Astrocyte (in vitro differentiated cells and primary cell): ENCODE measurements around the gene PPP1R15A. TPM values are rescaled to one million over a fixed set of nuclear protein-coding genes. Genes with fewer than 3 reads are reported as not detected.
"Not testable (repeated sequence)": the region's sequence is repeated elsewhere in the genome, so short reads cannot be mapped to it uniquely, and the experiment has no call there.

Experiments used
- DNase-seq: peaks from one replicate; pipeline ENCODE4 v3.0.0-alpha.2; 2010; ENCODE audit warnings: low read depth
- FAIRE-seq: peaks from 2 replicates; lab custom pipeline; 2011; peaks lifted over from hg19 to GRCh38; lab: Jason Lieb, UNC
- H2AFZ ChIP-seq: 2 replicates; pipeline ENCODE4 v1.6.0; 2012; ENCODE audit warnings: low read depth, low read length, inconsistent platforms
- H3K27ac ChIP-seq: 2 replicates; pipeline ENCODE4 v1.5.1; 2011; ENCODE audit warnings: low read depth, low read length, inconsistent platforms
- H3K27me3 ChIP-seq: 2 replicates; pipeline ENCODE4 v1.6.0; 2011; ENCODE audit warnings: low read length, inconsistent platforms; ENCODE audit not compliant: insufficient read depth
- H3K36me3 ChIP-seq: 2 replicates; pipeline ENCODE4 v1.5.1; 2011; ENCODE audit warnings: low read length, inconsistent platforms; ENCODE audit not compliant: insufficient read depth
- H3K4me1 ChIP-seq: 2 replicates; pipeline ENCODE4 v1.5.1; 2011; ENCODE audit warnings: low read length, inconsistent platforms; ENCODE audit not compliant: insufficient read depth
- H3K4me2 ChIP-seq: 2 replicates; pipeline ENCODE4 v1.6.0; 2012; ENCODE audit warnings: low read length, inconsistent platforms
- H3K4me3 ChIP-seq: 2 replicates; pipeline ENCODE4 v1.5.1; 2011; ENCODE audit warnings: low read depth, mild to moderate bottlenecking, low read length, inconsistent platforms; ENCODE audit not compliant: insufficient read depth
- H3K79me2 ChIP-seq: 2 replicates; pipeline ENCODE4 v1.6.0; 2012; ENCODE audit warnings: mild to moderate bottlenecking, low read length, inconsistent platforms; ENCODE audit not compliant: insufficient read depth
- H3K9ac ChIP-seq: 2 replicates; pipeline ENCODE4 v1.6.0; 2012; ENCODE audit warnings: mild to moderate bottlenecking, low read length, inconsistent platforms
- H3K9me3 ChIP-seq: 2 replicates; pipeline ENCODE4 v1.5.1; 2012; ENCODE audit warnings: low read depth, mild to moderate bottlenecking, low read length, inconsistent platforms; ENCODE audit not compliant: insufficient read depth
- H4K20me1 ChIP-seq: 2 replicates; pipeline ENCODE4 v1.6.0; 2012; ENCODE audit warnings: low read length, inconsistent platforms; ENCODE audit not compliant: insufficient read depth
- H3K27ac Mint-ChIP-seq: one replicate; pipeline ENCODE4 v1.8.0; 2021; ENCODE audit warnings: mild to moderate bottlenecking, mixed read lengths; ENCODE audit not compliant: unreplicated experiment
- H3K27me3 Mint-ChIP-seq: one replicate; pipeline ENCODE4 v1.8.0; 2021; ENCODE audit warnings: low read depth, mixed read lengths; ENCODE audit not compliant: unreplicated experiment
- H3K36me3 Mint-ChIP-seq: one replicate; pipeline ENCODE4 v1.8.0; 2021; ENCODE audit warnings: low read depth, mixed read lengths; ENCODE audit not compliant: unreplicated experiment
- H3K4me1 Mint-ChIP-seq: one replicate; pipeline ENCODE4 v1.8.0; 2021; ENCODE audit warnings: low read depth, mixed read lengths; ENCODE audit not compliant: unreplicated experiment
- H3K4me3 Mint-ChIP-seq: one replicate; pipeline ENCODE4 v1.8.0; 2021; ENCODE audit warnings: mild to moderate bottlenecking, moderate library complexity, mixed read lengths; ENCODE audit not compliant: unreplicated experiment
- H3K9me3 Mint-ChIP-seq: one replicate; pipeline ENCODE4 v1.8.0; 2021; ENCODE audit warnings: mild to moderate bottlenecking, mixed read lengths; ENCODE audit not compliant: unreplicated experiment
- CTCF ChIP-seq: IDR thresholded peaks from 2 replicates; pipeline ENCODE4 v1.5.1; 2011; ENCODE audit warnings: low read depth, mild to moderate bottlenecking, inconsistent platforms, low read length, moderate library complexity; ENCODE audit not compliant: insufficient read depth
- EZH2 ChIP-seq: IDR thresholded peaks from 2 replicates; pipeline ENCODE4 v1.6.1; 2012; ENCODE audit warnings: mild to moderate bottlenecking, low read length, inconsistent platforms; ENCODE audit not compliant: insufficient read depth
- total RNA-seq: library from RNA; stranded (reverse); gene quantifications from 2 replicates; pipeline ENCODE4 v1.2.1, GENCODE V29; 2021

PPP1R15A gene
- total RNA-seq, 1 donor from 2014 or later: 53.2 TPM

- peak overlapping the region; percentile 18 for H3K27ac ChIP-seq
- H3K4me2 ChIP-seq: no peak overlapping the region
- H3K36me3 ChIP-seq: peaks cover 32% of the 10 kb centered on the region
- H3K4me1 ChIP-seq: peaks cover 21% of the 10 kb centered on the region
- Mint-ChIP-seq H3K27me3 (no peaks in the 10 kb centered on the region), H3K36me3 (peaks cover 30% of the 10 kb centered on the region), H3K4me1 (peaks cover 27% of the 10 kb centered on the region), H3K9me3 (peaks cover 8% of the 10 kb centered on the region), H3K27ac (no peak overlapping the region), H3K4me3 (no peak overlapping the region)
- no peak overlapping the region for H3K4me3 ChIP-seq
- H3K9ac ChIP-seq: no peak overlapping the region
- H3K9me3 ChIP-seq: no peaks in the 10 kb centered on the region
- H3K27me3 ChIP-seq: no peaks in the 10 kb centered on the region
- no peak for TF ChIP-seq CTCF
- TF ChIP-seq EZH2: no peak
- DNase-seq (peak; percentile 44), FAIRE-seq (no peak)
- peaks cover 53% of the 10 kb centered on the region for H4K20me1 ChIP-seq
- H2AFZ ChIP-seq: no peak overlapping the region
- peaks cover 40% of the 10 kb centered on the region for H3K79me2 ChIP-seq
Observed at GRCh38 chr19:48878196-48879024, 6.2 kb downstream of the PPP1R15A start.

GRCh38 chr19:48879025-48879637 is 6.9 kb downstream of the PPP1R15A start:
- Histone ChIP-seq H3K36me3 (peaks cover 25% of the 10 kb centered on the region), H4K20me1 (peaks cover 46% of the 10 kb centered on the region), H2AFZ (no peak overlapping the region), H3K79me2 (peaks cover 33% of the 10 kb centered on the region), H3K4me1 (peaks cover 14% of the 10 kb centered on the region), H3K27ac (no peak overlapping the region), H3K4me2 (no peak overlapping the region), H3K9me3 (no peaks in the 10 kb centered on the region), H3K4me3 (no peak overlapping the region), H3K9ac (no peak overlapping the region), H3K27me3 (no peaks in the 10 kb centered on the region)
- no peak for DNase-seq
- no peak overlapping the region for H3K4me3 Mint-ChIP-seq
- no peak overlapping the region for H3K27ac Mint-ChIP-seq
- H3K36me3 Mint-ChIP-seq: peaks cover 26% of the 10 kb centered on the region
- FAIRE-seq: no peak
- no peaks in the 10 kb centered on the region for H3K27me3 Mint-ChIP-seq
- TF ChIP-seq CTCF (no peak), EZH2 (no peak)
- peaks cover 20% of the 10 kb centered on the region for H3K4me1 Mint-ChIP-seq
- peaks cover 8% of the 10 kb centered on the region for H3K9me3 Mint-ChIP-seq

GRCh38 chr19:48879696-48880095 is 7.5 kb downstream of the PPP1R15A start:
- H2AFZ ChIP-seq, H3K27me3 ChIP-seq, H3K9me3 Mint-ChIP-seq, DNase-seq, H3K27me3 Mint-ChIP-seq, H3K9me3 ChIP-seq, FAIRE-seq, H3K4me3 ChIP-seq, H3K9ac ChIP-seq, H3K4me3 Mint-ChIP-seq, H3K27ac ChIP-seq, H3K4me2 ChIP-seq, H3K27ac Mint-ChIP-seq: not testable (repeated sequence)
- H3K4me1 ChIP-seq: peaks cover 13% of the 10 kb centered on the region
- H4K20me1 ChIP-seq: peaks cover 40% of the 10 kb centered on the region
- Mint-ChIP-seq H3K36me3 (peaks cover 22% of the 10 kb centered on the region), H3K4me1 (peaks cover 14% of the 10 kb centered on the region)
- H3K79me2 ChIP-seq: peaks cover 27% of the 10 kb centered on the region
- H3K36me3 ChIP-seq: peaks cover 20% of the 10 kb centered on the region
